ENCODE data around the gene CD2AP.
"Not testable (repeated sequence)": the region's sequence is repeated elsewhere in the genome, so short reads cannot be mapped to it uniquely, and the experiment has no call there.

Gene CD2AP

GRCh38 chr6:47479140-47479508, 1.5 kb downstream of the CD2AP start:
- no peak for FAIRE-seq
- no peak for TF ChIP-seq CTCF (IDR thresholded peaks at IDR 0.05; ENCODE audit: insufficient read depth, missing control alignments)
- DNase-seq (ENCODE audit: insufficient read length, low spot score), result no peak

- FAIRE-seq (no peak), DNase-seq (ENCODE audit: insufficient read length, low spot score) (no peak)
- no peak for TF ChIP-seq CTCF (IDR thresholded peaks at IDR 0.05; ENCODE audit: insufficient read depth, missing control alignments)
Measured at GRCh38 chr6:47479874-47480273, 2.3 kb downstream of the CD2AP start.

- not testable (repeated sequence) for FAIRE-seq; DNase-seq (ENCODE audit: insufficient read length, low spot score)
Measured at GRCh38 chr6:47481213-47481612, 3.6 kb downstream of the CD2AP start.

GRCh38 chr6:47481806-47482205, 4.2 kb downstream of the CD2AP start:
- TF ChIP-seq CTCF (IDR thresholded peaks at IDR 0.05; ENCODE audit: insufficient read depth, missing control alignments), result no peak
- FAIRE-seq (no peak), DNase-seq (ENCODE audit: insufficient read length, low spot score) (no peak)

GRCh38 chr6:47483516-47483852, 5.9 kb downstream of the CD2AP start:
- FAIRE-seq (no peak), DNase-seq (ENCODE audit: insufficient read length, low spot score) (no peak)
- TF ChIP-seq CTCF (IDR thresholded peaks at IDR 0.05; ENCODE audit: insufficient read depth, missing control alignments), result no peak

- no peak for DNase-seq (ENCODE audit: insufficient read length, low spot score)
- no peak for FAIRE-seq
- TF ChIP-seq CTCF (IDR thresholded peaks at IDR 0.05; ENCODE audit: insufficient read depth, missing control alignments), result no peak
Measured at GRCh38 chr6:47483853-47484546, 6.4 kb downstream of the CD2AP start.

- FAIRE-seq (no peak), DNase-seq (ENCODE audit: insufficient read length, low spot score) (no peak)
- no peak for TF ChIP-seq CTCF (IDR thresholded peaks at IDR 0.05; ENCODE audit: insufficient read depth, missing control alignments)
Measured at GRCh38 chr6:47484616-47485015, 7.0 kb downstream of the CD2AP start.

- TF ChIP-seq CTCF (IDR thresholded peaks at IDR 0.05; ENCODE audit: insufficient read depth, missing control alignments), result no peak
- DNase-seq (ENCODE audit: insufficient read length, low spot score), result no peak
- FAIRE-seq, result no peak
Measured at GRCh38 chr6:47485083-47485482, 7.5 kb downstream of the CD2AP start.
